Tibial nerve (tissue), 3 donors: ENCODE measurements around the gene CTNNA3.

Experiments
- CTCF ChIP-seq, 5 experiments: fragments of 200-600 bp in 3 of 5; fragments of 450-650 bp in 2 of 5; sonication (generic) in 3 of 5; IDR thresholded peaks; one replicate each; pipeline ENCODE4 v1.5.1; 2016 to 2019; ENCODE audit warnings: antibody characterized with exemption in 5 of 5, mild to moderate bottlenecking in 3 of 5, moderate library complexity in 2 of 5
- POLR2A ChIP-seq, 2 donors: fragments of 450-650 bp; IDR thresholded peaks; one replicate each; pipeline ENCODE4 v1.6.1; 2017; ENCODE audit warnings: antibody characterized with exemption in 2 of 2, mild to moderate bottlenecking in 2 of 2, moderate library complexity in 2 of 2

GRCh38 chr10:66301078-66301477 lies 1394.9 kb downstream of the CTNNA3 start:
- TF ChIP-seq CTCF (IDR thresholded peaks at IDR 0.05) (no peak), POLR2A (IDR thresholded peaks at IDR 0.05) (no peak)
